GM21528 (cell line): ENCODE data around the gene GALNS.
A peak's percentile ranks its signal among the peaks of the same experiment; 100 is the strongest.

ENCODE experiments used
- ATAC-seq: cut with Tn5 transposase; IDR thresholded peaks from one replicate; pipeline ENCODE4 v1.9.1; 2021; ENCODE audit warnings: mild to moderate bottlenecking, moderate library complexity; ENCODE audit not compliant: unreplicated experiment, low FRiP score

Gene GALNS

GRCh38 chr16:88807626-88808453 is 48.9 kb downstream of the GALNS start:
- ATAC-seq: no peak

- ATAC-seq: no peak
These were observed 49.6 kb downstream of the GALNS start for GRCh38 chr16:88807142-88807625.

DNA sequence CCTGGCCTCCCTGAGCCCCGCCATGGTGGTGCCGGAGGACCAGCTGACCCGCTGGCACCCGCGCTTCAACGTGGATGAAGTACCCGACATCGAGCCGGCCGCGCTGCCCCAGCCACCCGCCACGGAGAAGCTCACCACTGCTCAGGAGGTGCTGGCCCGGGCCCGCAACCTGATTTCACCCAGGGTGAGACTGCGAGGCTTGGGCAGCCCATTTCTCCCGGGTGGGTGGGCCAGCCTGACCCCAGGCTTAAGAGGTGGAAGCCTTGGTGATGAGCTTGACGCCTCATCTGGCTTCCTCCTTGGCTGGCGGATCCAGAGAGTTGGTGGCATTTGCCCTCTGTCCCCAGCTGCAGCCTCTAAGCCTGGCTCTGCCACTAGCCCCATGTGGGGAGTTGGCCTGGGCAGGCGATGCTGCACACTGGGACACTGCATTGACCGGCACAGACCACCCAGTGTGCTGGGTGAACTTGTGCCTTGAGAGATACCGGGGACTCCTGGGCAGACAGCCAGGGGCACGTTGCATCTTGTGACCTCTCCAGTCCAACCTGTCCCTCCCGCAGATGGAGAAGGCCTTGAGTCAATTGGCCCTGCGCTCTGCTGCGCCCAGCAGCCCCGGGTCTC is 50.1 kb downstream of the GALNS start:
- no peak for ATAC-seq

GRCh38 chr16:88805887-88806393 is 50.8 kb downstream of the GALNS start:
- ATAC-seq: no peak

DNA sequence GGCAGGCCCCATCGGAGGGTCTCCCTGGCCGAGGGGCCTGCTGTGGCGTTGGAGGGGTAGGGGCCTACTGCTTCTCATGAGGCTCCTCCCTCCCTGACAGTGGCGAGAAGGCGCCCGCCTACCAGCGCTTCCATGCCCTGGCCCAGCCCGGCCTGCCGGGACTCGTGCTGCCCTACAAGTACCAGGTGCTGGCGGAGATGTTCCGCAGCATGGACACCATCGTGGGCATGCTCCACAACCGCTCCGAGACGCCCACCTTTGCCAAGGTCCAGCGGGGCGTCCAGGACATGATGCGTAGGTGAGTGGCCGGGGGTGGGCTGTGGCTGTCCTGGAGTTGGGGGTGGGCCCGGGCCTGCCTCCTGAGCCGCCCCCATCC is 51.4 kb downstream of the GALNS start:
- no peak for ATAC-seq

DNA sequence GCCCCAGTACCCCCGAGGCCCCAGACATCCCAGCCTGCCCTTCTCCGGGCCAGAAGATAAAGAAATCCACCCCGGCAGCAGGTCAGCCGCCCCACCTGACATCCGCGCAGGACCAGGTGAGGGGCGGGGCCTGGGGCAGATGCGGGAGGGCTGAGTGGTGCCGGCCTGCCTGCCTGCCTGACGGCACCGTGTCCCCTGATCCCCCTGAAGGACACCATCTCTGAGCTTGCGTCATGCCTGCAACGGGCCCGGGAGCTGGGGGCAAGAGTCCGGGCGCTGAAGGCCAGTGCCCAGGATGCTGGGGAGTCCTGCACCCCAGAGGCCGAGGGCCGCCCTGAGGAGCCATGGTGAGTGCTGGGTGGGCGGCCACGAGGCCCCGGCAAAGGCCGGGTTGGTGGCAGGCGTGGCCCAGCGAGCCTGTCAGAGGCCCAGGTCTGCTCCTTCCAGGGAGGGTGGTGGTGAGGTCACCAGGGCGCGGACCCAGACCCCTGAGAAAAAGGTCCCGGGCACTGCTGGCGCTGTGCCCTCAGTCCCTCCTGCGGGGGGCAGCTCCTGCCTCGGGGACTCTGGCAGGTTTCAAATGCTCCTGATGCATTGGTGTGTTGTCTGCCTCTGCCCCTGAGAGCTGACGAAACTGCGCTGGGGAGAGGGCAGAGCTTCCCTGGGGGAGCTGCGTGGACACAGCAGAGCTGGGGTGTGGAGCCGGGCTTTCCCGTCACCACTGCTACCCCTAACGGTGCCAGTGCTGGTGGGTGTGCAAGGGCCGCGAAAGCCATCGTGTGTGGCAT is 52.0 kb downstream of the GALNS start:
- ATAC-seq: no peak

- no peak for ATAC-seq
These were observed 52.6 kb downstream of the GALNS start for GRCh38 chr16:88804173-88804551.

DNA sequence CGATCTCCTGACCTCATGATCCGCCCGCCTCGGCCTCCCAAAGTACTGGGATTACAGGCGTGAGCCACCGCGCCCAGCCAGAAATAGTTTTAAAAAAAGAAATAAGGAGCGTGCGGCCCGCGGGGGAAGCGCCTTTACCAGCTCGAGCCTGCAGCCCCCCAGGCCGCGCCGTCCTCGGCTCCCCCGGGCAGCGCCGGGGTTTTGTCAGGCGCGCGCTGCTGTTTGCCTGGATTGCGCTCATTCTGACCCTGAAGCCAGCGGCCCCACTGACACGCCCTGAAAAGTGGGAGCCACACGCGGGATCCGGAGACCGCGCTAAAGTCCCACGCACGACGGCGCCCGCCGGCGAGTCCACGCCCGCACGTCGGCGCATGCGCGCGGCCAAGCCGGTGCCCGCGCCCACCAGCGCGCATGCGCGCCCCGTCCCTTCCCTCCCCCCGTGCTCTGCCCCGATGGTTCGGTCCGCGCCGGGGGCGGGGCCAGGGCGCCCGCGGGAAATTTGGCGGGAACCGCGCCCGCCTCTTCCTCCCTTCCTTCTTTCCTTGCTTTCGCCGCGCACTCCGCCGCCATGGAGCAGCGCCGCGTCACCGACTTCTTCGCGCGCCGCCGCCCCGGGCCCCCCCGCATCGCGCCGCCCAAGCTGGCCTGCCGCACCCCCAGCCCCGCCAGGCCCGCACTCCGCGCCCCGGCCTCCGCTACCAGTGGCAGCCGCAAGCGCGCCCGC is 53.3 kb downstream of the GALNS start, which contains the start of gene CDT1:
Gene CDT1, plus strand, starts transcription at position 526 of the 724 bp plus-strand sequence. Its CDS starts 43 bp downstream, at position 569.
- ATAC-seq: peak; percentile 57

- ATAC-seq: no peak
These were observed 56.5 kb downstream of the GALNS start for GRCh38 chr16:88800277-88800592.

DNA sequence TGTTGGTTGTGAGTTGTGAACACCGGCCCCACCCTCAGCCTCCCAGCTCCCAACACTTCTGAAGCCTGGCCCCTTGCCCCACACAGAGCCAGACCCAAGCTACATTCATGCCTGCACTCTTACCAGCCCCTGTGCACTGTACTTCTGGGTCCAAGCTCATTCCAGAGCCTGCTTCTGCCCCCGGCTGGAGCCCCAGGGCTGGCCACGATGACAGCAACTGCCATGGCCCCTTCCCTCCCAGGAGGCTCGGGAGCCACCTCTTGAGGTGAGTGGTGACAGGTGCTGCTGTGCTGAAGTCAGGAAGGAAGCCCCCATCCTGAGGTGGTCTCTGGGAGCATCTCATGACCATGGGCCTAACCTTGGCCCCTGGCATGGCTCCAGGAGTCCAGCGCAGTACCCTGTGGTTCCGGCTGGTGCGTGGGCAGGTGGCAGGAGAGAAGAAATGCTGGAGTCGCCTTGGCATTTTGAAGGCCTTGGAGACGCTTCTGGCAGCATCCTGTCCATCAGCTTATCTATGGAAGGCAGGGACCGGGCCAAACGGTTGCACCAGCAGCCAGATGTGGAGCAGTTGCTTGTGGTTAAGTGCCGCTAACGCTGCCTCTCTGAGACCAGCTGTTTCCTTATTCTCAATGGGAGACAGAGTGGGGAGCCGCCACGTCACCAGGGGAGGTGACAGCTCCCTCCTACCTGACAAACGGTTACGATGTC is 57.0 kb downstream of the GALNS start:
- ATAC-seq: no peak

- no peak for ATAC-seq
These were observed 57.8 kb downstream of the GALNS start for GRCh38 chr16:88798772-88799455.

DNA sequence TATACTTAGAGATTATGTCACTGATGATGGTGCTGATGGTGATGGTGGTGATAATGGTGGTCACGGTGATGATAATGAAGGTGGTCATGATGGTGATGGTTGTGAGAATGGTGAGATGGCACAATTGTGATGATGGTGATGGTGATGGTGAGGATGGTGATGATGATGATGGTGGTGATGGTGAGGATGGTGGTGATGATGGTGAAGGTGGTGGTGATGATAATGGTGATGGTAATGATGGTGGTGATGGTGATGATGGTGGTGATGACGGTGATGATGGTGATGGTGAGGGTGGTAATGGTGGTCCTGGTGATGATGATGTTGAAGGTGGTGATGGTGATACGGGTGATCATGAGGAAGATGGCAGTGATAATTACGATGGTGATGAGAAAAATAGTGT is 58.7 kb downstream of the GALNS start:
- ATAC-seq: no peak

DNA sequence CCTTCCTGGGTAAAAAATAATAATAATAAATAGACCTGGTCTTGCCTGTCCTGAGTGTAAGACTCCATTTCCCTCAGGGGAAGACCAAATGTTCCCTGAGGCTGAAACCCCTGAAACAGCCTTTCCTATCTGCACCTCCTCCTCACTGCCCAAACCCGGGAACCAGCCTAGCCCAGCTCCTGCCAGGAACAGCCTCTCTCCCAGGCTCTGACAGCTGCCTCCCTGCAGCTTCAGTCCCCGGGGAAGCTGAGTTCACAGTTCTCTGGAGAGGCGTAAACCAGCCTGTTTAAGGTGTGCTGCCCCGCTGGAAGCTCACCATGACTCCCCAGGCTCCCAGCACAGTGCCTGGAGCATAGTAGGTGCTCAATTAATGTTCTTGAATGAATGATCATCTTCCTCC is 60.5 kb downstream of the GALNS start:
- ATAC-seq: no peak

GRCh38 chr16:88793251-88793954 is 63.3 kb downstream of the GALNS start:
- no peak for ATAC-seq

DNA sequence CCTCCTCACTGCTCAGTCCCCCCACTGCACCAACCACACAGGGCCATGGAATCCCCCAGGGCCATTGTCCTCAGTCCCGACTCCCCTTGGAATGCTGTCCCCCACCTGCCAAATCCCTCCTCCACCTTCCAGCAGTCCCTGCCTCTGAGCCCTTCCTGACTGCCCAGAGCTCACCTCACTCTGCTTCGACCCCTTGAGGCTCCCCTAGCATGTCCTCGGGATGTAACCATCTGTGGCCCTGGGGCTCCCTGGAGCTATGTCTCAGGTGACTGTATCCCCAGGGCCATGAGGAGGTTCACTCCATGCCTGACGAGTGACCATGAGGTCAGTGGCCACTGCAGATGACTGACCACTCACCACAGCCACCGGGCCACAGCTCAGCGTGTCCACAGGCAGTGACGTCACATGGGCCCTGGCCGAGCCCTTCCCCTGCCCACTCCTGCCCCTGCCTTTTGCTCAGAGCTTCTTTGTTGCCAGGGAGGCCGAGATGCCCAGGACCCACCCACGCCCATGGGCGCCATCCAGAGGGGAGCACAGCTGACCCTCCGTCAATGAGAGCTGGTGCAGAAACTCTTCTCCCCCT is 64.0 kb downstream of the GALNS start:
- ATAC-seq: no peak

DNA sequence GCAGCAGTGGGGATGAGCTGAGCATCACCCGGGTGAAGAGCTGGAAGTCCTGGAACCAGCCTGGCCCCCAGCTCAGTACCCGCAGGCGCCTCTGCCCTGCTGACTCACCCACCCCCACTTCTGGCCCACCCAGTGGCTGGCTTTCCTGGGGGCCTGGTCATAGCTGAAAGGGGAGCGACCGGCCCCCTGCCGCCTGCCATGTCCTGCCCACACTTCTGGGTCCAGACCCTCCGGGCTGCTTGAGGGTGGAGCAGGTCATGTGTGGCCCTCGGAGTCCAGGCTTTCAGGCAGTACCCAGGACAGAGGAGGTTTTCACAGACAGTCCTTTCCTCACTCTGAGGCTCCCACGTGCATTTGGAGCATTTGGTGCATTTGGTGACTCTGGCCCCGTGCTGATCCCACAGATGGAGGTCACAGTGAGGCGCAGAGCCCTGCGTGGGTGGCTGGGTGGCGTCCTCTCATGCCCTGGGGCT is 64.6 kb downstream of the GALNS start:
- no peak for ATAC-seq

GRCh38 chr16:88790312-88791211 is 66.2 kb downstream of the GALNS start:
- no peak for ATAC-seq
